ENCODE results near the gene VAPA. TPM values are rescaled to one million over a fixed set of nuclear protein-coding genes. Genes with fewer than 3 reads are reported as not detected.

Gene VAPA
- polyA plus RNA-seq, 1 of the 3 experiments (the other 2 are of a cell fraction), result 109 TPM

- Histone ChIP-seq H3K4me2 (no peak overlapping the region), H3K9me2 (no peaks in the 10 kb centered on the region), H2AFZ (ENCODE audit: low read depth) (no peak overlapping the region), H3K4me1 (ENCODE audit: control insufficient read depth in 1 of 2, insufficient read depth in 2 of 2, low read depth in 1 of 2, low read length in 1 of 2) (no peaks in the 10 kb centered on the region; a peak in 1 of 4 replicates), H3K9ac (no peak overlapping the region), H3K4me3 (ENCODE audit: low read depth in 2 of 2, low read length in 1 of 2) (no peak overlapping the region), H3K36me3 (replicated peaks in 1 of 2; ENCODE audit: control insufficient read depth in 1 of 2, insufficient read depth in 2 of 2, low read length in 1 of 2) (no peaks in the 10 kb centered on the region), H3K27ac (ENCODE audit: low read depth in 2 of 2, low read length in 1 of 2) (no peak overlapping the region), H4K20me1 (ENCODE audit: insufficient read depth) (no peaks in the 10 kb centered on the region), H3K27me3 (ENCODE audit: insufficient read depth) (no peaks in the 10 kb centered on the region), H3F3A (replicated peaks; ENCODE audit: insufficient read depth) (no peaks in the 10 kb centered on the region), H3K79me2 (ENCODE audit: insufficient read depth) (no peaks in the 10 kb centered on the region), H3K9me3 (peaks cover 10% of the 10 kb centered on the region; the same call in 1 of the 2 replicates)
- no peak for DNase-seq
- POLR2A ChIA-PET, result no interaction called here
- WGBS (ENCODE audit: low lambda C conversion rate), result 65% methylated on average over 3 of the region's 3 CpGs
- CTCF ChIA-PET, result no interaction called here
- TF ChIP-seq ZBTB33 (IDR thresholded peaks at IDR 0.05; ENCODE audit: borderline replicate concordance, low read depth), result no peak
- no peak for TF ChIP-seq FOXJ3 (CRISPR knock-in tag; IDR thresholded peaks at IDR 0.05)
- no peak for TF ChIP-seq RAD21 (IDR thresholded peaks at IDR 0.05; ENCODE audit: low read length)
Measured at GRCh38 chr18:10002280-10002679, 88.5 kb downstream of the VAPA start.

- Histone ChIP-seq H3K4me1 (ENCODE audit: control insufficient read depth in 1 of 2, insufficient read depth in 2 of 2, low read depth in 1 of 2, low read length in 1 of 2) (no peaks in the 10 kb centered on the region; a peak in 1 of 4 replicates), H3K27ac (ENCODE audit: low read depth in 2 of 2, low read length in 1 of 2) (no peak overlapping the region), H3K9me3 (peaks cover 4% of the 10 kb centered on the region; the same call in 1 of the 2 replicates), H4K20me1 (ENCODE audit: insufficient read depth) (no peaks in the 10 kb centered on the region), H3K79me2 (ENCODE audit: insufficient read depth) (no peaks in the 10 kb centered on the region), H3K4me3 (ENCODE audit: low read depth in 2 of 2, low read length in 1 of 2) (no peak overlapping the region), H2AFZ (ENCODE audit: low read depth) (no peak overlapping the region), H3K27me3 (ENCODE audit: insufficient read depth) (no peaks in the 10 kb centered on the region), H3K9me2 (no peaks in the 10 kb centered on the region), H3K4me2 (no peak overlapping the region), H3K36me3 (replicated peaks in 1 of 2; ENCODE audit: control insufficient read depth in 1 of 2, insufficient read depth in 2 of 2, low read length in 1 of 2) (no peaks in the 10 kb centered on the region), H3K9ac (no peak overlapping the region), H3F3A (replicated peaks; ENCODE audit: insufficient read depth) (no peaks in the 10 kb centered on the region)
- no peak for DNase-seq
- 19% methylated on average over 1 of the region's 1 CpG for WGBS (ENCODE audit: low lambda C conversion rate)
- TF ChIP-seq FOSL2 (IDR thresholded peaks at IDR 0.05; ENCODE audit: borderline replicate concordance, low read depth) (no peak), SMC3 (IDR thresholded peaks at IDR 0.05; ENCODE audit: low read depth, low read length) (no peak), GABPA (IDR thresholded peaks at IDR 0.05; ENCODE audit: low read depth) (no peak), YY1 (IDR thresholded peaks at IDR 0.05; ENCODE audit: low read depth) (no peak), MEF2A (IDR thresholded peaks at IDR 0.05; ENCODE audit: borderline replicate concordance, low read depth) (no peak), GATA2 (CRISPR knock-in tag; IDR thresholded peaks at IDR 0.05) (no peak), CTCF (IDR thresholded peaks at IDR 0.05) (no peak), EZH2phosphoT487 (IDR thresholded peaks at IDR 0.05; ENCODE audit: borderline replicate concordance, low read depth) (no peak), NRF1 (IDR thresholded peaks at IDR 0.05; ENCODE audit: low read depth, low read length) (no peak), ELF1 (IDR thresholded peaks at IDR 0.05) (no peak), TCF12 (IDR thresholded peaks at IDR 0.05) (no peak), REST (IDR thresholded peaks at IDR 0.05; ENCODE audit: low read depth, low read length) (no peak), TEAD4 (IDR thresholded peaks at IDR 0.05; ENCODE audit: borderline replicate concordance, insufficient read depth) (no peak), NFIC (IDR thresholded peaks at IDR 0.05; ENCODE audit: borderline replicate concordance) (no peak)
- ChIA-PET CTCF (interaction anchor here (0.7 to 1.4 kb wide), 3 partner anchors 11 to 139 kb away, joined by 3 to 5 read pairs (median 3); no protein-coding TSS in a partner anchor), POLR2A (no interaction called here)
Measured at GRCh38 chr18:10003281-10003680, 89.5 kb downstream of the VAPA start.

Measured in SK-N-SH (cell line).